DMS114 treated with DMSO at 0.1 percent for 48 hours (cell line): ENCODE results near the gene SCAPER.
"Not testable (repeated sequence)": the region's sequence is repeated elsewhere in the genome, so short reads cannot be mapped to it uniquely, and the experiment has no call there.

Source experiments
- DNase-seq: peaks from one replicate; lab custom pipeline; 2025; ENCODE audit not compliant: unreplicated experiment; lab: John Stamatoyannopoulos, UW

The SCAPER gene

DNA sequence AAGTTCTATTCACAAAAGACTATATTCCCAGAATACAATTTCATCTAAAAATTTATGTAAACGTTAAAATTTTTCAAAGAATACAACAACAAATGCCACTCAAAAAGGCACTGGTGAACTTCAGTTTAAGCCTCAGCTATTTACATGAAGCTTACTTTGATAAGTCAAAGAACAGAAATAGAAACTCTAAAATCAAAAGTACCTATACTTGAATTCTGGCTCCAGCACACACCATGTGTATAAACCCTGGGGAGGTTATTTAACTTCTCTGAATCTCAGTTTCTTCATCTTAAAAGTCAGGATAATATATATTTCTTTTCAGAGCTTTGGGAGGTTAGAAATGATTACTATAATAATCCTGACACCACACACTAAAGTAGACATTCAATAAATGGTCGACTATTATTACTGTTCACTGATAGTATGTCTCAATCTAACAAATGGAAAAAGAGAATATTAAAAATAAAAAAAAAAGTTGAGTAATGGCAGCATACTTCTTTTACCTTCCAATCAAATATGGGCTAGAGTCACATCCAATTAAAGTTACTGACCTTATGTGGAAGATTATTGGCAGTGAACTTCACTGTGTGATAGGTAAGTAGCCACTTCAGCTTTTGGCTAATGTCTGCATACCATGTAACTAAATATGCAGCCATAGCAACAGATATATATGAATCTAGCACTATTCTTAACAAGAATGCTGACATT is 320.1 kb downstream of the SCAPER start:
- no peak for DNase-seq

GRCh38 chr15:76582550-76582949 is 322.6 kb downstream of the SCAPER start:
- DNase-seq: no peak

GRCh38 chr15:76577879-76578512 is 327.1 kb downstream of the SCAPER start:
- DNase-seq: no peak

GRCh38 chr15:76576523-76577279 is 328.4 kb downstream of the SCAPER start:
- no peak for DNase-seq

GRCh38 chr15:76575679-76576078 is 329.5 kb downstream of the SCAPER start:
- DNase-seq: no peak

- DNase-seq: no peak
Observed at GRCh38 chr15:76575274-76575673, 329.9 kb downstream of the SCAPER start.

GRCh38 chr15:76572983-76573314 is 332.2 kb downstream of the SCAPER start:
- no peak for DNase-seq

GRCh38 chr15:76566276-76566675 is 338.9 kb downstream of the SCAPER start:
- no peak for DNase-seq

- DNase-seq: no peak
Observed at GRCh38 chr15:76565366-76565765, 339.8 kb downstream of the SCAPER start.

DNA sequence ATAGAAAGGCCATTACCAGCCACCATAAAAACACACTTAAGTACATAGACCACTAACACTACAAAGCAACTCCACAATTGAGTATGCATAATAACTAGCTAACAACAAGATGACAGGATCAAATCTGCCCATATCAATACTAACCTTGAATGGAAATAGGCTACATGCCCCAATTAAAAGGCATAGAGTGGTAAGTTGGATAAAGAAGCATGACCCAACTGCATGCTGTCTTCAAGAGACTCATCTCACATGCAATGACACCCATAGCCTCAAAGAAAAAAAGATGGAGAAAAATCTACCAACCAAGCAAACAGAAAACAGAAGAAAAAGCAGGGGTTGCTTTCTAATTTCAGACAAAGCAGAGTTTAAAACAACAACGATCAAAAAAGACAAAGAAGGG is 349.9 kb downstream of the SCAPER start:
- DNase-seq: no peak

DNA sequence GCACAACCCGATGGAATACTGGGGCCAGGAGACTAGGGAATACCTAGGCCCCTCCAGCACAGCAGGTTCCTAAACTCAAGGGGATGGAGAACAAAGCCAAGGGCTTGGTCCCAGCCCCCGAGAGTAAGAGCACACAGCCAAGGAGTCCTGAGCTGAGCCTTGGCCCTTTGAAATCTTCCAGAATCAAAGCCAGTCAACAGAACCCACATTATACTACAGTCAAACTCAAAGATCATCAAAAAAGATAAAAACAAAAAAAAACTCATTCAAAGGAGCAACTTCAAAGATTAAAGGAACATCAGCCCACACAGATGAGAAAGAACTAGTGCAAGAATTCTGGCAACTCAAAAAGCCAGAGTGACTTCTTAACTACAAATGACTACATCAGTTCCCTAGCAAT is 351.6 kb downstream of the SCAPER start:
- no peak for DNase-seq

DNA sequence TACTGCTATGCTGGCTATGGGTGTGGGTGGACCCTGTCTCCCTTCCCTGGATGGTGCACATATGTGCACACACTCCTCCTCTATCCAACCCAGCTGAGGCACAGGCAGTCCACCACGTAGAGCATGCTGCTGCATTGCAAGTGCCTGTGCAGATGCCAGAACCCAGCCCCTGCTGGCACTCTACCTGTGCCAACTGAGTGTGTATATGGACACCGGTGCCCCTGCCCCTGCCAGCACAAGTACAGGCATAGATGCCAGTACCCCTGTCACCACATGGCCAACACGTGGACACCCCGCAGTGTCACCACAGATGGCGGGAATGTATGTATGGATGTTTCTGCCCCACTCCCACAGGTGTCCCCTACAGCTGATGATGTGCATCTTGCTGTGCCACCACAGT is 352.0 kb downstream of the SCAPER start:
- DNase-seq: no peak

GRCh38 chr15:76546805-76547204 is 358.3 kb downstream of the SCAPER start:
- no peak for DNase-seq

DNA sequence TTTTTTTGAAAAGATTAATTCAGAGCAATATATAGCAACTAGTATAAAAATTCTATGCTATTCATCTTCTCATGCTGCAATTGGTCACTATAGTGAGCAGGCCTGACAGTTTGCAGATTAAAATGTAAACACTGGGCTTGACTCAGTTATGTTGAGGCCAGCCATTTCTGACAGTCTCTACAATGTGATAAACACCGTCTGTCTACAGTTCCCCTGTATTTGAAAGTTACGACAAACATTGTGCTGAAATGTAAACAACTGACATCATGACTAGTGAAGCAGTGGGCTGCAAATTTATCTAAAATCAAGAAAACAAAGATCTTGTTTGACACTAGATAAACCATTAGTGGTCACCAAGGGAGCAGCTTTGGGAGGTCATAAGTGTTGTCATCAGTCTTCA is 371.1 kb downstream of the SCAPER start:
- DNase-seq: no peak

DNA sequence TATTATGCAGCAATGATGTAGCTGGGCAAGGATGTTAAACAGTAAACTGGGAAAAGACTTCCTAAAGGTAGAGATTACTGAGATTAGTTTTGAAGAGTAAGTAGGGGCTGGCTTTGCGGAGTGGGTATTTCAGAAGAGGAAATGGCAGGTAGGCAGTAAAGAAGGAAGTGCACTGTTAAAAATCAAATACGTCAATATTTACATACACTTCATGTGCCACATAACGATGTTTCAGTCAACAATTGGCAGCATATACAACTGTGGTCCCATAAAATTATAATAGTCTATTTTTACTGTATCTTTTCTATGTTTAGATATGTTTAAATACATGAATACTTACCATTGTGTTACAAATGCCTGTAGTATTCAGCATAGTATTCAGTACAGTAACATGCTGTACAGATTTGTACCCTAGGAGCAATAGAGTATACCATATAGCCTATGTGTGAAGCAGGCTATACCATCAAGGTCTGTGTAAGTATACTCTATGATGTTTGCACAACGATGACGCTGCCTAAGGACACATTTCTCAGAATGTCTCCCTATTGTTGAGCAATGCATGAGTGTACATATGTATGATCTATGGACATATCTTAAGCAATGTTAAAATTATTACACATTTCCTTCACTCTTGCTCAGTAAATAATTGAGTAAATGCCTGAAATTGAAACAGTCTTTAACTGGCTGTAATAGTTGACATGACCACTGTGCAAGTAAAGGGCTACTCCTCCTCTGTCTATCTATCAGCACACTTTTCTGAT is 371.9 kb downstream of the SCAPER start:
- DNase-seq: no peak

- no peak for DNase-seq
Observed at GRCh38 chr15:76529911-76530310, 375.2 kb downstream of the SCAPER start.

DNA sequence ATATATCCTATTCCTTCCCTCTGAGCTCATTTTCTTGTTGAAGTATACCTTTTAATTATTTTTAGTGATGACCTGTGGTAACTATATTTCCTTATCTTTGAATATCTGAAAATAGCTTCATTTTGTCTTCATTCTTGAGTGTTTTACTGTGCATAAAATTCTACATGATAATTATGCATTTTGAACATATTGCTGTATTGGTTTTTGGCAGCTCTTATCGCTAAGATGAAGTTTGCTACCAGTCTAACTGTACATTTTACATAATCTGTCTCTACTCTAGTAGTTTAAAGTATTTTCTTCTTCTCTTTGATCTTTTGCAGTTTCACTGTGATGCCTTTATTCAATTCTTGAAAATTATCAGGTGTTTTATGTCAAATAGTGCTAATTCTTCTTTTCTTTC is 379.0 kb downstream of the SCAPER start:
- no peak for DNase-seq

- DNase-seq: no peak
Observed at GRCh38 chr15:76517910-76518309, 387.2 kb downstream of the SCAPER start.

DNA sequence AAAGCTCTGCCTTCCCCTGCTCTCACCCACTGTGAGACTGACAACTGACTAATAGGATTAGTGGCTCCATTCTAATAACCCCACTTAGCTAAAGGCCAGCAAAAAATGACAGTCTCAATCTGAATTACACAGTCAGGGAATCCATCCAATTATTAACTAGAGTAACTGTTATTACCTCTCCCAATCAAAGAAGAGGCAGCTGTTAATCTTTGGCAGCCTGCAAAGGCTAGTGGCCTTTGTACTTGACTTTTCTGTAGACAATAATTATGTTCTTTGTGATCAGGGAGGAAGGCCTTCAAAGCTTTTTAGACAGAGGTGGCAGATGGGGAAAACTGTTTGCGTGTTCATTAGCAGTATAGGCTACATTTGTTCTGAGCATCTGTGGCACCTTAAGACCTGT is 390.9 kb downstream of the SCAPER start:
- DNase-seq: no peak

GRCh38 chr15:76512971-76513370 is 392.2 kb downstream of the SCAPER start:
- DNase-seq: no peak

GRCh38 chr15:76510663-76511062 is 394.5 kb downstream of the SCAPER start:
- not testable (repeated sequence) for DNase-seq

- DNase-seq: no peak
Observed at GRCh38 chr15:76503804-76504203, 401.3 kb downstream of the SCAPER start.
